HepG2 (cell line): ENCODE data around the gene ANKRD13C. TPM values are rescaled to one million over a fixed set of nuclear protein-coding genes. Genes with fewer than 3 reads are reported as not detected.

ENCODE experiments used
- ATAC-seq: fragments of 200-7000 bp; cut with Tn5 transposase; 3 replicates; pipeline ENCODE4 v1.9.1; 2020; ENCODE audit warnings: mild to moderate bottlenecking, moderate library complexity
- BruUV-seq: library from RNA; stranded (reverse); fragments of 400-500 nt; replicated peaks from 2 replicates; lab custom pipeline; 2021; lab: Mats Ljungman, UMichigan
- CTCF ChIA-PET: fragments of 300-600 bp; formaldehyde crosslinking; extraction: SDS; loops from one replicate; lab custom pipeline; 2021; ENCODE audit warnings: low total read pairs, inconsistent platforms, low intra/inter-chr PET ratio; lab: Yijun Ruan, JAX
- POLR2A ChIA-PET: fragments of 350-600 bp; sonication (Branson Sonifier 250); formaldehyde crosslinking; loops from one replicate; lab custom pipeline; 2020; ENCODE audit warnings: antibody characterized with exemption, inconsistent platforms; lab: Yijun Ruan, JAX
- DNase-seq: peaks from one replicate; pipeline ENCODE4 v3.0.0-alpha.2; 2015; ENCODE audit warnings: low spot score
- FAIRE-seq: peaks from 3 replicates; lab custom pipeline; 2011; peaks lifted over from hg19 to GRCh38; lab: Jason Lieb, UNC
- H2AFZ ChIP-seq: one replicate; pipeline ENCODE4 v1.6.1; 2011; ENCODE audit warnings: low read length, inconsistent platforms
- H3K27ac ChIP-seq: fragments of 300-600 bp; 3 replicates; pipeline ENCODE4 v1.8.0; 2011; ENCODE audit warnings: mixed run types, mild to moderate bottlenecking, mixed read lengths, low read length, inconsistent platforms; ENCODE audit not compliant: insufficient read depth; ENCODE audit errors: extremely low read length
- H3K27me3 ChIP-seq, 2 experiments: fragments of 200-600 bp in 1 of 2; 2 replicates in 1 of 2; 3 replicates in 1 of 2; pipeline versions ENCODE4 v1.6.0 to v1.8.0; 2011; ENCODE audit warnings: low read length in 2 of 2, mild to moderate bottlenecking in 2 of 2, moderate library complexity in 2 of 2, inconsistent platforms in 1 of 2; ENCODE audit not compliant: insufficient read depth in 2 of 2, control insufficient read depth in 1 of 2
- H3K36me3 ChIP-seq, 2 experiments: fragments of 200-600 bp in 1 of 2; replicated peaks in 1 of 2; 2 replicates in 1 of 2; 3 replicates in 1 of 2; pipeline versions ENCODE4 v1.5.1 to v1.8.0; 2011; ENCODE audit warnings: low read length in 2 of 2, inconsistent platforms in 1 of 2; ENCODE audit not compliant: insufficient read depth in 2 of 2, control insufficient read depth in 1 of 2
- H3K4me1 ChIP-seq: 2 replicates; pipeline ENCODE4 v1.5.1; 2012; ENCODE audit warnings: low read length, inconsistent platforms; ENCODE audit not compliant: insufficient read depth
- H3K4me2 ChIP-seq: 2 replicates; pipeline ENCODE4 v1.6.0; 2011; ENCODE audit warnings: low read depth, low read length, inconsistent platforms
- H3K4me3 ChIP-seq, 3 experiments: fragments of 200-600 bp in 1 of 3; sonication (generic), shearing (Covaris generic) in 1 of 3; replicated peaks in 1 of 3; 2 replicates each; pipeline ENCODE4 v1.5.1; 2011 to 2016; ENCODE audit warnings: low read length in 3 of 3, inconsistent platforms in 2 of 3, low read depth in 2 of 3, mild to moderate bottlenecking in 2 of 3, control low read depth in 1 of 3, mixed read lengths in 1 of 3; ENCODE audit not compliant: insufficient read depth in 1 of 3
- H3K79me2 ChIP-seq: one replicate; pipeline ENCODE4 v1.6.1; 2011; ENCODE audit warnings: low read length, inconsistent platforms; ENCODE audit not compliant: insufficient read depth
- H3K9ac ChIP-seq: 2 replicates; pipeline ENCODE4 v1.6.0; 2011; ENCODE audit warnings: mild to moderate bottlenecking, low read depth, low read length, inconsistent platforms; ENCODE audit not compliant: insufficient read depth
- H3K9me3 ChIP-seq: 2 replicates; pipeline ENCODE4 v1.5.1; 2012; ENCODE audit warnings: mild to moderate bottlenecking, low read length
- H4K20me1 ChIP-seq: 2 replicates; pipeline ENCODE4 v1.6.0; 2011; ENCODE audit warnings: inconsistent platforms, mild to moderate bottlenecking, low read length, moderate library complexity; ENCODE audit not compliant: insufficient read depth
- PBX2 ChIP-seq: IDR thresholded peaks from 2 replicates; pipeline ENCODE4 v1.6.1; 2016; ENCODE audit warnings: control low read depth
- RBAK ChIP-seq: sonication (generic); formaldehyde crosslinking; IDR thresholded peaks from 2 replicates; pipeline ENCODE4 v1.5.1; 2020; ENCODE audit warnings: mild to moderate bottlenecking, missing genetic modification reagents
- RBM39 ChIP-seq: fragments of 200-400 bp; formaldehyde crosslinking; IDR thresholded peaks from one replicate; pipeline ENCODE4 v1.6.1; 2018; ENCODE audit warnings: antibody characterized with exemption, mild to moderate bottlenecking, low read depth, low read length; ENCODE audit not compliant: poor library complexity, severe bottlenecking
- RERE ChIP-seq: IDR thresholded peaks from 2 replicates; pipeline ENCODE4 v1.6.1; 2016; ENCODE audit warnings: low read depth, missing genetic modification reagents, missing compliant biosample characterization
- TFDP2 ChIP-seq: sonication (generic); formaldehyde crosslinking; IDR thresholded peaks from 2 replicates; pipeline ENCODE4 v1.4.0; 2020; ENCODE audit warnings: missing genetic modification reagents
- ZFP36L1 ChIP-seq: sonication (generic); formaldehyde crosslinking; IDR thresholded peaks from 2 replicates; pipeline ENCODE4 v1.8.0; 2022; ENCODE audit warnings: mild to moderate bottlenecking, missing genetic modification reagents, moderate library complexity
- ZGPAT ChIP-seq: IDR thresholded peaks from 2 replicates; pipeline ENCODE4 v1.6.1; 2016; ENCODE audit warnings: mild to moderate bottlenecking
- ZMYM3 ChIP-seq: sonication (generic); formaldehyde crosslinking; IDR thresholded peaks from 2 replicates; pipeline ENCODE4 v1.5.1; 2020; ENCODE audit warnings: mild to moderate bottlenecking, missing genetic modification reagents
- ZNF382 ChIP-seq: sonication (generic); formaldehyde crosslinking; IDR thresholded peaks from 2 replicates; pipeline ENCODE4 v1.5.0; 2020; ENCODE audit warnings: missing genetic modification reagents, mild to moderate bottlenecking, borderline replicate concordance
- ZNF430 ChIP-seq: sonication (generic); formaldehyde crosslinking; IDR thresholded peaks from 2 replicates; pipeline ENCODE4 v1.9.0; 2021; ENCODE audit warnings: mild to moderate bottlenecking, missing genetic modification reagents
- ZNF549 ChIP-seq: sonication (generic); formaldehyde crosslinking; IDR thresholded peaks from 2 replicates; pipeline ENCODE4 v1.5.0; 2020; ENCODE audit warnings: missing genetic modification reagents
- ZNF674 ChIP-seq: sonication (generic); formaldehyde crosslinking; IDR thresholded peaks from 2 replicates; pipeline ENCODE4 v1.5.0; 2020; ENCODE audit warnings: low read depth, mild to moderate bottlenecking, missing genetic modification reagents
- WGBS: methylation state at CpG from one replicate; pipeline ENCODE4 v1.1.6; 2017; ENCODE audit warnings: low lambda C conversion rate; 5-methylcytosine and 5-hydroxymethylcytosine counted together
- in situ Hi-C: cut with HindIII; loops from 2 replicates; pipeline ENCODE4 v1.10.0; 2017; ENCODE audit warnings: low pct_unique_long_range_greater_than_20kb; ENCODE audit not compliant: extremely low pct_ligation_motif_present
- intact Hi-C: fragments of 100-400 bp; cut with micrococcal nuclease; formaldehyde crosslinking; loops from one replicate; pipeline ENCODE4 v1.10.0; 2022; ENCODE audit not compliant: unreplicated experiment
- polyA plus RNA-seq, 8 experiments: library from polyadenylated mRNA; depleted of rRNA in 3 of 8; stranded (reverse) in 7 of 8; unstranded in 1 of 8; fragments of >200 nt; fragmentation: Illumina TruSeq in 4 of 8; extraction: Trizol in 4 of 8; gene quantifications; 2 replicates each; pipeline versions ENCODE4 v1.2.1 to v1.2.3, GENCODE V29; 2011 to 2016; ENCODE audit warnings: low read depth in 4 of 8, missing spikeins in 1 of 8, mixed read lengths in 1 of 8; ENCODE audit not compliant: insufficient read depth in 1 of 8
- total RNA-seq, 5 experiments: library from RNA; depleted of rRNA; stranded (reverse); fragments of >200 nt; fragmentation: Illumina TruSeq; extraction: Trizol; gene quantifications; 2 replicates each; pipeline ENCODE4 v1.2.3, GENCODE V29; 2016; ENCODE audit warnings: low read depth in 1 of 5
- TF ChIP-seq, protein P1 (sequence below): sonication (generic); formaldehyde crosslinking; IDR thresholded peaks from 2 replicates; pipeline ENCODE4 v1.5.0; 2020; ENCODE audit warnings: missing genetic modification reagents

The ANKRD13C gene
- total and polyA plus RNA-seq, 2 of the 13 experiments (the other 11 are each of a cell fraction or from before 2014, with no cell fraction given): 6.2 to 17.6 TPM

GRCh38 chr1:70358921-70359564 lies 4.5 kb upstream of the ANKRD13C start:
- ATAC-seq: no peak
- CTCF ChIA-PET: no interaction called here
- no peak overlapping the region for H3K4me2 ChIP-seq
- peaks cover 4% of the 10 kb centered on the region for H3K79me2 ChIP-seq
- H3K9me3 ChIP-seq: no peaks in the 10 kb centered on the region
- H3K9ac ChIP-seq: no peak overlapping the region
- peaks cover 15% of the 10 kb centered on the region for H3K4me1 ChIP-seq
- in situ Hi-C loops: no loop called here
- TF ChIP-seq TFDP2 (CRISPR knock-in tag) (no peak), ZMYM3 (CRISPR knock-in tag) (no peak), ZNF430 (CRISPR knock-in tag) (no peak), RBM39 (no peak), RBAK (CRISPR knock-in tag) (no peak), ZNF382 (CRISPR knock-in tag) (no peak), PBX2 (no peak), RERE (CRISPR knock-in tag) (no peak), ZFP36L1 (CRISPR knock-in tag) (no peak), ZNF549 (CRISPR knock-in tag) (no peak), ZNF674 (CRISPR knock-in tag) (no peak), ZGPAT (CRISPR knock-in tag) (no peak)
- TF ChIP-seq, protein P1, sequence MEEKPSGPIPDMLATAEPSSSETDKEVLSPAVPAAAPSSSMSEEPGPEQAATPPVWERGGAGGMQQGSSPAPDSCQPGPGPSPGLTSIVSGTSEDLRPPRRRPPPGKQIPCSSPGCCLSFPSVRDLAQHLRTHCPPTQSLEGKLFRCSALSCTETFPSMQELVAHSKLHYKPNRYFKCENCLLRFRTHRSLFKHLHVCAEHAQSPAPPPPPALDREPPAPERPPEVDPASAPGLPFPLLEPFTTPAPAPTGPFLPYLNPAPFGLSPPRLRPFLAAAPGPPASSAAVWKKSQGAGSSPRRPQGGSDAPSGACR: no peak
- H3K27me3 ChIP-seq: no peaks in the 10 kb centered on the region; a peak in 1 of 5 replicates
- 92% methylated on average over 7 of the region's 7 CpGs for WGBS
- H3K36me3 ChIP-seq: no peaks in the 10 kb centered on the region
- no TSS peak for BruUV-seq
- H4K20me1 ChIP-seq: no peaks in the 10 kb centered on the region
- no peak for DNase-seq
- intact Hi-C loops: no loop called here
- H3K4me3 ChIP-seq: no peak overlapping the region
- POLR2A ChIA-PET: no interaction called here
- FAIRE-seq: no peak
- no peak overlapping the region for H3K27ac ChIP-seq
- no peak overlapping the region for H2AFZ ChIP-seq
